SU-DHL-6 (cell line): Measurements from ENCODE around the gene ZNF205.

Source experiments
- H2AFZ ChIP-seq: fragments of 200-600 bp; sonication (generic); 2 replicates; pipeline ENCODE4 v1.6.1; 2014; ENCODE audit warnings: low read depth, mild to moderate bottlenecking, moderate library complexity, mixed read lengths, antibody characterized with exemption, low read length; ENCODE audit not compliant: severe bottlenecking
- H3F3A ChIP-seq: fragments of 200-600 bp; shearing (Covaris generic); 2 replicates; pipeline ENCODE4 v1.6.0; 2016; ENCODE audit warnings: antibody characterized with exemption, mild to moderate bottlenecking; ENCODE audit not compliant: insufficient read depth
- H3K27ac ChIP-seq: fragments of 200-600 bp; sonication (generic); 2 replicates; pipeline ENCODE4 v1.5.1; 2016; ENCODE audit warnings: low read depth, mild to moderate bottlenecking, low read length, moderate library complexity, mixed read lengths
- H3K27me3 ChIP-seq: fragments of 200-600 bp; sonication (generic), shearing (Covaris generic); 2 replicates; pipeline ENCODE4 v1.6.0; 2014; ENCODE audit warnings: mild to moderate bottlenecking, low read length
- H3K36me3 ChIP-seq: fragments of 200-600 bp; sonication (generic); 2 replicates; pipeline ENCODE4 v1.6.1; 2014; ENCODE audit warnings: mild to moderate bottlenecking, low read length, mixed read lengths
- H3K4me2 ChIP-seq: fragments of 300-600, 200-600 bp; shearing (Covaris generic), sonication (generic); 2 replicates; pipeline ENCODE4 v1.6.0; 2014; ENCODE audit warnings: low read length, low read depth, mild to moderate bottlenecking; ENCODE audit not compliant: poor library complexity, severe bottlenecking
- H3K4me3 ChIP-seq: fragments of 200-600 bp; sonication (generic); 2 replicates; pipeline ENCODE4 v1.5.1; 2014; ENCODE audit warnings: antibody characterized with exemption, low read length, mild to moderate bottlenecking, mixed read lengths; ENCODE audit not compliant: insufficient read depth, poor library complexity, severe bottlenecking
- H3K79me2 ChIP-seq: fragments of 200-600 bp; sonication (generic); 2 replicates; pipeline ENCODE4 v1.6.1; 2014; ENCODE audit warnings: mild to moderate bottlenecking, low read length, moderate library complexity; ENCODE audit not compliant: insufficient read depth
- H3K9ac ChIP-seq: fragments of 200-600 bp; sonication (generic); 2 replicates; pipeline ENCODE4 v1.7.0; 2014; ENCODE audit warnings: mild to moderate bottlenecking, low read length
- H3K9me2 ChIP-seq: fragments of 200-600 bp; sonication (generic); replicated peaks from 2 replicates; pipeline ENCODE4 v1.6.1; 2014; ENCODE audit warnings: low read length; ENCODE audit not compliant: insufficient read depth
- H3K9me3 ChIP-seq: fragments of 200-600 bp; sonication (generic); 2 replicates; pipeline ENCODE4 v1.6.1; 2014; ENCODE audit warnings: low read length, mixed read lengths; ENCODE audit not compliant: insufficient read depth
- H4K20me1 ChIP-seq: fragments of 200-600 bp; sonication (generic); 2 replicates; pipeline ENCODE4 v1.6.1; 2014; ENCODE audit warnings: low read depth, mild to moderate bottlenecking, antibody characterized with exemption, low read length, moderate library complexity, mixed read lengths
- CTCF ChIP-seq: fragments of 200-600 bp; sonication (generic); IDR thresholded peaks from one replicate; pipeline ENCODE4 v1.5.1; 2017; ENCODE audit warnings: antibody characterized with exemption, mild to moderate bottlenecking, low read length, moderate library complexity; ENCODE audit not compliant: insufficient read depth, poor library complexity, severe bottlenecking
- EZH2phosphoT487 ChIP-seq: fragments of 200-600 bp; sonication (generic), shearing (Covaris generic); conservative IDR thresholded peaks from 2 replicates; pipeline ENCODE4 v1.6.1; 2018; ENCODE audit warnings: mild to moderate bottlenecking, antibody characterized with exemption, low read length, moderate library complexity, mixed read lengths

ZNF205 gene

GRCh38 chr16:3158026-3158509, 45.7 kb downstream of the ZNF205 start:
- H3F3A ChIP-seq: 0 out of 2 replicates have a peak, but pooled peaks cover 3% of the 10 kb centered on the region
- peak overlapping the region; percentile 61 for H3K4me3 ChIP-seq
- H3K9me3 ChIP-seq: no peaks in the 10 kb centered on the region
- H3K27me3 ChIP-seq: no peaks in the 10 kb centered on the region
- no peak overlapping the region for H3K27ac ChIP-seq
- no peaks in the 10 kb centered on the region for H3K9me2 ChIP-seq
- peak overlapping the region; percentile 79 for H3K4me2 ChIP-seq
- H3K9ac ChIP-seq: peak overlapping the region; percentile 54
- H2AFZ ChIP-seq: no peak overlapping the region
- no peaks in the 10 kb centered on the region for H3K36me3 ChIP-seq
- TF ChIP-seq EZH2phosphoT487: 0 out of 2 replicates have a peak, but pooled peaks have one; percentile 62
- no peak for TF ChIP-seq CTCF
- H4K20me1 ChIP-seq: no peaks in the 10 kb centered on the region
- no peaks in the 10 kb centered on the region for H3K79me2 ChIP-seq

GRCh38 chr16:3158510-3159314, 46.3 kb downstream of the ZNF205 start:
- H2AFZ ChIP-seq: peak overlapping the region; percentile 84
- 0 out of 2 replicates have a peak, but pooled peaks cover 3% of the 10 kb centered on the region for H3F3A ChIP-seq
- H3K4me2 ChIP-seq: peak overlapping the region; percentile 79
- TF ChIP-seq CTCF: no peak
- TF ChIP-seq EZH2phosphoT487: no peak
- H3K79me2 ChIP-seq: no peaks in the 10 kb centered on the region
- no peaks in the 10 kb centered on the region for H3K36me3 ChIP-seq
- no peaks in the 10 kb centered on the region for H3K9me3 ChIP-seq
- no peaks in the 10 kb centered on the region for H3K27me3 ChIP-seq
- H3K9ac ChIP-seq: peak overlapping the region; percentile 54
- no peaks in the 10 kb centered on the region for H3K9me2 ChIP-seq
- no peaks in the 10 kb centered on the region for H4K20me1 ChIP-seq
- H3K27ac ChIP-seq: no peak overlapping the region
- H3K4me3 ChIP-seq: peak overlapping the region; percentile 61

- TF ChIP-seq EZH2phosphoT487: no peak
- TF ChIP-seq CTCF: no peak
- H4K20me1 ChIP-seq: no peaks in the 10 kb centered on the region
- H3K27ac ChIP-seq: no peak overlapping the region
- no peaks in the 10 kb centered on the region for H3K36me3 ChIP-seq
- H2AFZ ChIP-seq: no peak overlapping the region
- H3F3A ChIP-seq: no peaks in the 10 kb centered on the region
- no peaks in the 10 kb centered on the region for H3K27me3 ChIP-seq
- no peak overlapping the region for H3K4me3 ChIP-seq
- H3K9me2 ChIP-seq: no peaks in the 10 kb centered on the region
- no peaks in the 10 kb centered on the region for H3K9me3 ChIP-seq
- H3K4me2 ChIP-seq: no peak overlapping the region
- H3K9ac ChIP-seq: no peak overlapping the region
- no peaks in the 10 kb centered on the region for H3K79me2 ChIP-seq
These were observed 49.0 kb downstream of the ZNF205 start for GRCh38 chr16:3161235-3162018.
